Epithelial cell of prostate (primary cell): Measurements from ENCODE around the gene PTGIS.

Experiments
- DNase-seq: peaks from one replicate; pipeline ENCODE4 v3.0.0-alpha.2; 2011; ENCODE audit warnings: low read depth, low spot score
- H3K27ac ChIP-seq: fragments of 450-650 bp; 2 replicates; pipeline ENCODE4 v1.5.1; 2017; ENCODE audit warnings: mild to moderate bottlenecking

PTGIS gene

DNA sequence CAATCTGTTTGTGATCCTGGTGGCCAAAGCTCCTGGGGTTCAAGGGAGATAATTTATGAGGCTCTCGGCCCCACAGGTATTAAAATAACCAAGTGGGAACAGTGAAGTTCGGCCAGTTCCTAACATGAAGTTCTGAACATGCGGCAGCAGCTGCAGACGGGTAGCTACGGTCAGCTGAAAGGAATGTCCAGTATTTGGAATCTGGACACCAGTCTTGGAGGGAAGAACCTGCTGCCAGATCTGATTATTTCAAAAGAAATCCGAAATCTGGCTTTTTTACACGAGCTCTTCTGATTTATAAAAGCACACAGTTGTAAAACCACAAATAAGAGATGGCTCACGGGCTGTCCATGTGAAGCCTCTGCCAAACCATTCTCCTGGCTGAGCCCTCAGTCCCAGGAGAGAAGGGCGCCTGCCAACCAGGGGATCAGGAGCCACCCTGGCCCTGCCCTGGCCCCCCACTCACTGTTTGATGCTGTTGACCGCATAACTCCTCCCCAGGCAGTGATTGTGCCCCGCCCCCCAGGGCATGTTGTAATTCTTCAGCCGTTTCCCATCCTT is 57.3 kb downstream of the PTGIS start:
- no peak for DNase-seq
- no peak overlapping the region for H3K27ac ChIP-seq

DNA sequence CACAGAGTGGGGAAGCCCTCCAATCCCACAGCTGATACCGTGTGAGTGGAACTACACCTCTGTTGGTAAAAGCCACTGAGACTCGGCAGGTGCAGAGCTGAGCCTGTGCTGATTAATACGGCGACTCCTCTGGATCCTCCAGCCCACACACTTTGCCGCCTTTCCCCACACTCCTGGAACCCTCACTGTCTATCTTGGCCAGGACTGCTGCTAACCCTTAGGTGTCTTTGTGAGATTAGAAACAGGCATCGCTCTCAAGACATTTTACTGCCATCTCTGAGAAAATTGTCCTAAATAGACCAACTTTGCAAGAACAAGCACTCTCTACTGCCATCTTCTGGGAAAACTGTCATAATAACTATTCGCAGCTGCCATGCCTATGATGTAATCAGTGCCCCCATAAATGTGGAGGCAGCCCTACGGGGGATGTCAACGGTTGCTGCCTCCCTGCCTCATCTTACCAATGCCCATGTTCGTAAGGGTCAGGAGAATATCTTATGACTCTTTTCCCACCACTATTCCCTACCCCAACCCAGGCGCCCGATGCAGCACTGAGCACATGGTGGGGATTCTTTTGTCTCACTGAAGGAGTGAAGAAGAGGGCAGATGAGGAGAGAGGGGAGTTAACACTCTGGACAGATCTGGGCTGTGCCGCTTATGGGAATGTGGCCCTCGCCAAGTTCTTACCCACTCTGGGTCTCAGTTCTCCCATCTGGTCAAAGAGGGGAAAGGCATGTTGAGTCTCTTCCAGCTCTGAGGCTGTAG is 59.3 kb downstream of the PTGIS start:
- H3K27ac ChIP-seq, result no peak overlapping the region
- no peak for DNase-seq

DNA sequence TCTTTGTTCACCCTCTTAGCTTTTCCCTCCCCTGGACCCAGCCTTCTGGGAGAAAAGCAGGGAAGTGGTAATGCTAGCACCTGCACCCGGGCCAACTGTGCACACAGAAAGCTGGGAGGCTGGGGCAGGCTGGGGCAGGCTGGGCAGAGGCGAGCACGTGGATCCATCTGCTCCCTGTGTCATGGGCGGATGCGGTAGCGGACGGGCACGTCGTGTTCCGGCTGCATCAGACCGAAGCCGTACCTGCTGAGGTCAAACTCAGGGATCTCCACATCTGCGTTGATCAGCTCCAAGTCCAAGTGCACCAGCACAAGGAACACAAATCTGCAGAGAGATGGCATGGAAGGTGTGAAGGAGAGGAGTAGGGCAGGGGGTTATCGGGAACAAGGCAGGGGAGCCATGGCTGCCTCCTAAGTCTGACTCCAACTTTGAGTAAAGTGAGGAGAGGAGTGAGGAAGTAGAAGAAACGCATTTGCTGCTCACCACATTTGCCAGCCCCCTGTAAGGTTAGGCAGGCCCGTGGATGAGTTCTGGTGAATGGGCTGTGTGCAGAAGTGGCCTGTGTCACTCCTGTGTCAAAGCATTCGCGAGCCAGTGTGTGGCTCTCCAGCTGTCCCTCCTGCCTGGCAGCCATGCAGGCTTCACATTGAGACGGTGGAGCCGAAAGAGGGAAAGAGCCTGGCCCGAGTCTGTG is 60.0 kb downstream of the PTGIS start:
- peak; percentile 8 for DNase-seq

DNA sequence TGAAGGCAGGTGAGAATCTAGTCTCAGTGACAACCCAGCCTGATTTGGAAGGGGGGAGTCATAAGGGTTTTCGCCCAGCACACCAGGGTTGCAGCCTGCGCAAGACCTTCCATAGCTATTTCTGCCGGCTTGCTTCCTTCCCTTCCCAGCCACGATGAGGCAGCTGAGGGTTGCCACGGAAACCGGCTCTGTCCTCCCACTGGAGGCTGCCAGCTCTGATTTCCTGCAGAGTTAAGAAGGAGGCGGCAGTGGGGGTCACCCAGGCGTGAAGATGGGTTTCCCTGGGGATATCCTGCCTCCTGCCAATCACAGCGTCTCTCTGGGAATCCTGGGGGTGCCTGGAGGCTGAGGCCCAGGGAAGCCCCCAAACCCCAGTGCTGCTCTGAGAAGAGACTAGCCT is 62.4 kb downstream of the PTGIS start:
- DNase-seq, result no peak
- no peak overlapping the region for H3K27ac ChIP-seq

More for the DNA sequence above, 60.0 kb downstream of the PTGIS start:
- no peak overlapping the region for H3K27ac ChIP-seq

DNA sequence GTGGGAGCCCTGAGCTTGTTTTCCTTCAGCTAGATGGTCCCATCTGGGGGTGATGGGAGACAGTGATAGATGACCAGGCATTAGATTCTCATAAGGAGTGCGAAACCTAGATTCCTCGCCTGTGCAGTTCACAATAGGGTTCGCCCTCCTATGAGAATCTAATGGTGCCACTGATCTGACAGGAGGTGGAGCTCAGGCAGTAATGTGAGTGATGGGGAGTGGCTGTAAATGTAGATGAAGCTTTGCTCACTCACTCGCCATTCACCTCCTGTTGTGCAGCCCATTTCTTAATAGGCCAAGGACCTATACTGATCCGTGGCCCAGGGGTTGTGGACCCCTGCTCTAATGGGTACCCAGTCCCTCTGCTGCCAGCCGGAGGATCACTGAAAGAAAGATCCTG is 64.8 kb downstream of the PTGIS start:
- no peak for DNase-seq

DNA sequence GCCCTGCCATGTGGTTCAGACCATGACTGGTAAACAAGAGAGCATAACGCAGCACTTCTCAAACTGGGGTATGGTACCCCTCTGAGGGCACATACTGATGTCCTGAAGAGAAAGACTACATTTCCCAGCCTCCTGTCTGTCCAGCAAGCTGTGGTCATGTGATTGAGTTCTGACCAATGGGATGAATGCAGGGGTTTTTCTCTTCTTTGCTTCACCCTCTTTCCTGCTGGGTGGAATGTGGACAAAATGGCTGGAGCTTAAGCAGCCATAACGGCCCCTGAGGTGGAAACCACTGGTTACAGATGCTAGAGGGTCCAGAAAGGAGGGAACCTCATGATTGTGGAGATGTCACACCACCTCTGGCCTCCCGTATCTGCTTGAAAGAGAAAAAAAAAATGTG is 66.0 kb downstream of the PTGIS start:
- DNase-seq, result no peak
- no peak overlapping the region for H3K27ac ChIP-seq

More for the DNA sequence above, 64.8 kb downstream of the PTGIS start:
- no peak overlapping the region for H3K27ac ChIP-seq

DNA sequence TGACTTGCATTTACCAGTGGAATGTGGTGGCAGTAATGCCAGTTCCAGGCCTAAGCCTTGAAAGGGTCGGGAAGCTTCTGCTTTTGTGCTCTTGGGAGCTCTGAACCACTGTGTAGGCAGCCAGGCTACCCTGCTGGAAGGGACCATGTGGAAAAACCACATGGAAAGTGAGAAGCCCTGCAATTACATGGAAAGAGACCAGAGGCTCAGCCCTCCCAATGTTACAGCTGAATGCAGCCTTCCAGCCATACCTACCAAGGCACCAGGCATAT is 70.6 kb downstream of the PTGIS start:
- no peak overlapping the region for H3K27ac ChIP-seq

DNA sequence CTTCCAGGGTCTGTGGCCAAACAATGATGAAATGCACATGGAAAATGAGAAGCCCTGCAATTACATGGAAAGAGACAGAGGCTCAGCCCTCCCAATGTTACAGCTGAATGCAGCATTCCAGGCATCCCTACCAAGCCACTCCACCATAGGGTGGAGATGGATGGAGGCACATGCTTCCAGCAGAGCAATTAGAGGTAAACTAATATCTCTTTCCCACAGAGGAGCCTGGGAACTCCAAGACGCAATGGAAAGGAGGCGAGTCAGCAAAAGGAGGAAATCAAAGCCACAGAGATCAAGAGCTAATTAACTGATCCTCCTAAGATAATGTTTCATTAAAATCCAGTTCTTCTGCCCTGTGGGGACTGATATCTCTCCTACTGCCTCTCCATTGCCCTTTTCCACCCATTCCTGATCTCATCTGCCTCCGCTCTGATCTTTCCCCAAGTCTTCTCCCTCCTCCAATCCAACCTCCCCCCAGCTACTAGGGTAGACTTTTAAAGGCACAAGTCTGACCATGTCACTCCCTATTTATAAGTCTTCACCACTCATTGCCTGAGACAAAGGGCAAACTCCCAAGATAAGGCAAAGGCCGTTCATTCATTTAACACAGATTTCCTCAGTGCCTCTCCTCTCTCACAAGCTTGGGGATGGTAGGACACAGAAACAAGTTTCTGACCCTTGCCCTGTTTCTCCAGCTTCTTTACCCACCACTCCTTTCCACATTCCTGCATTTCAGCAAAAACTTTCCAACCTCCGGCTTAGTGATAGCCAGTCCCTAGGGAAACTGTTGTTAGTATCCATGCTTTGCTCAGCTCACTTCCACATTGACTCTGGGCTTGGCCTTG is 71.2 kb downstream of the PTGIS start:
- DNase-seq, result no peak
- H3K27ac ChIP-seq, result no peak overlapping the region

More for the DNA sequence above, 70.6 kb downstream of the PTGIS start:
- no peak for DNase-seq

DNA sequence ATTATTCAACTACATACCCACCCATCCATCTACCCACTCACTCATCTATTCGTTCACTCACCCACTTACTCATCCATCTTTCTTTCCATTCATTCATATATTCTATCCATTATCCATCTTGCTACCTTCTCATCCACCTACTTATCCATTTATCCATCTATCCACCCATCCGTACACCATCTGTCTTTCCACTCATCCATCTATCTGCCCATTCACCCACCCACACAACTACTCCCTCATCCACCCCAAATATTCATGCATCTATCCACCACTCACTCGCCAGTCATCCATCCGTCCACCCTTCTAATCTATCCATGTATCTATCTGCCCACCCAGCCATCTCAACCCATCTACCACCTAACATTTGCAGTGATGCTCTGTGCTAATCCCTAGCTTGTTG is 71.9 kb downstream of the PTGIS start:
- H3K27ac ChIP-seq, result no peak overlapping the region
- no peak for DNase-seq

DNA sequence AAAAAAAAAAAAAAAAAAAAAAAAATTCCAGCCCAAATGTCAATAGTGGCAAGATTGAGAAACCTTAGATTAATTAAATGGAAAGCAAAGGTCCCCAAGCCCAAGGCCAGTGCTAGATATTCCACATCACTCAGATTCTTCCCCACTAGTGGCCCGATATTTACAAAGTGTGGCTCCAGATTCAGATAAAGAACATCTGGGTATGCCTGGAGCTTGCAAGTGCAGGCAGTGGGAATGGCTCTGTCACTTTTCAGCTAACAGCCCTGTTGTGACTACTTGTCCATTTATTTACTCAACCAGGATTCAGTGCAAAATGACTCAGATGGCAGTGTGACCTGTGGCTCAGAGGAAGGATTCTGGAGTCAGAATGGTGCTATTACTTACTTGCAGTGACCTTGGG is 77.2 kb downstream of the PTGIS start:
- no peak for DNase-seq
- H3K27ac ChIP-seq, result no peak overlapping the region

DNA sequence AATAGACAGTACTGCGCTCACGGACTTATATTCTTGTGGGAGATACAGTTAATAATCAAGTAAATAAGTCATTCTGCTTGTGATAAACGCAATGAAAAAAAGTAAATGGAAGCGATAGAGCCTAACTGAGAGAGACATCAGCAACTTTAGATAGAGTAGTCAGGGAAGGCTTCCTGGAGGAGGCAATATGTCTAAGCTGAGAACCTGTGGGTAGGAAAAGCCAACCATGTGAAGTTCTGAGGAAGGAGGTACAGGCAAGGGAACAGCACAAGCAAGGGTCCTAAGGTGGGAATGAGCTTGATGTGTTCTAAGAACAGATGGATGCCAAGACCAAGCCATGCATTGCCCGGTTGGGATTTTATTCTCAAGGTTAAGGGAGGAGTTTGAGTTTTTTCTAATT is 78.2 kb downstream of the PTGIS start:
- DNase-seq, result no peak
- H3K27ac ChIP-seq, result no peak overlapping the region

DNA sequence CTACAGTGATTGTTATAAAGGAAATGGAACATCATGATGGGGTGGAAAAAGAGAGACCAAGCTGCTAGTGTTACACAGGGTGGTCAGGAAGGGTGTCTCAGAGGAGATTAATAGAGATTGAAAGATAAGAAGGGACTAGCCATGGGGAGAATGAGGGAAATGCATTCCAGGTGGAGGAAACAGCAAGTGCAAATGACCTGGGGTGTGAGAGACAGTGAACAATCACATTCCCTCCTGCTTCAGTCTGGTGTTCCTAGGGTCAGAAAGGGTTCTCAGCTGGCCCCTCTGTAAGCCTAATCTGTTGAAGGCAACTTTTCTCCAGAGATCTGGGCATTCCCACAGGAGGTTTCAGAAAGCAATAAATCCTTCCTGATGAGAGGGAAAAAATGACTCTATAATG is 81.9 kb downstream of the PTGIS start:
- DNase-seq, result no peak

DNA sequence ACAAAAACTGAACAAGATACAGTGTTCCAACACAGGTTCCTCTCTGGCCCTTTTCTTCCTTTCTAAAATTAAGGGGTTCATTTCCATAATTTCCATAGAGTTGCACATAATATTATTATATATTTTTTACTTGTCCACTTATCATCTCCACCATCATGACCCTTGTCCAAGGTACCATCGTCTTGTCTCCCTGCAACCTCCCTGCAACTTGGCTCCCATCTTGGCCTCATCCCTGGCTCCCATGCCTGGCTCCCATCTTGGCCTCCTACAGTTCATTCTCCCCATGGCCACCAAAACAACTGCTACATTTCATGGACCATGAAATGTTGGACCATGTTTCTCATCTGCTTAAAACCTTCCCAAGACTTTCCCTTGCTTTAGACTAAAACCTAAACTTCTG is 82.4 kb downstream of the PTGIS start:
- no peak for DNase-seq
- no peak overlapping the region for H3K27ac ChIP-seq

More for the DNA sequence above, 81.9 kb downstream of the PTGIS start:
- no peak overlapping the region for H3K27ac ChIP-seq

DNA sequence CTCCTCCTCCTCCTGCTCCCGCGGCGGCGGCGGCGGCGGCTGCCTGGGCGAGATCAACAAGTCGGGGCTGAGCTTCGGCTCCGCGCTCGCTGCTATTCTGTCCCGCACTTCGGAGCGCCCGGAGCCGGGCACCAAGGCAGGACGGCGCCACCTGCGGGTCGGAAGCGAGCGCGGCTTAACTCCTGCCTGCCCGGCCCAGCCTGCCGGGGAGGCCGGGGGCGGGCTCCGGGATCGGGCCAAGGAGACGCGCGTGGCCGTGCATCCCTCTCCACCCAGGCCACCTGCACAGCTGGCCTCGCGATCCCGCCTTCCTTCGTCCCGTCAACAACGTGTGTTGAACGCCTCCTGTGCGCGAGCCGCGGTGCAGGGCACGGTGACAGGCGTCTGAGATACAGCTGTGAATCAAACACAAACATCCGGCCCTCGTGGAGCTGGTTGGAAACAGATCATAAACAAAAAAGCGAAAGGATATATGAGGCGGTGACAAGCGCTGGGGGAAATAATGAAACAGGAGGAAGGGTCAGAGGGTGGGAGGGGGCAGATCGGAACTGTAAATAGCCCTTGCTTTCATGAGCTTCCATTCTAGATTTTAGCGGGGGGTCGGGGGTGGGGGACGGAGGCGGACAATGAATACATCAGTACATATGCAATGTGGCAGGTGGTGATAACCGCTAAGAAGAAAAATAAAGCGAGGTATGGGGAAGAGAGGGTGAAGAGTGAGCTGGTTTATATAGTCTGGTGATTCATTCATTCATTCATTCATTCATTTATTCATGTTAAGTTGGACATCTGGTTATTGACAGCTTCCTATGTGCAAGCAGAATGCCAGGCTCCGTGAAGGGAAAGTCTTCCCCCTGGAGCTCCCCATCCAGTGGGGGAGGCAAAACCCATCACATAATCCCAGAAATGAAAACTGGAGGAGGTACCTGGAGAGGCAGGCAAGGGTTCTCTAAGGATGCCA is 83.5 kb downstream of the PTGIS start:
- DNase-seq, result no peak
- H3K27ac ChIP-seq, result no peak overlapping the region

DNA sequence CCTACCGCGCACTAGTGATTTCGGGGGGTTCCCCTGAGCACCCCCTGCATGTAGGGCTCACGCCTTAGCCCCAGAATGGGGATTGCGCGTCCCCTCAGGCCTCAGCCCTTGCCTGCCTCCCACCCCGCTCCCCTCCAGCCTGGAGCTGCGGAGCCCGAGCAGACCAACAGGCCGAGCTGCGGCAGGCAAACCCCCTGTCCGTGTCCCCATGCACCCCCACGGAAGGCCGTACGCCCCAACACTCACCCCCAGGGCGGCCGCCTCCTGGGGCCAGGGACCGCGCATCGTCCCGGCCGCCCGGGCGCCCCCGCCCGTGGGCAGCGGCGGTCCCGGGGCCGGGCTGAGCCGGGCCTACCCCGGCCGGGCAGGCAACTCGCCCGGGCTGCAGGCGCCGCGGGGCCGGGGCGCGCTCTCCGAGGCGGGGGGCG is 84.2 kb downstream of the PTGIS start:
- no peak for DNase-seq
- H3K27ac ChIP-seq, result no peak overlapping the region

DNA sequence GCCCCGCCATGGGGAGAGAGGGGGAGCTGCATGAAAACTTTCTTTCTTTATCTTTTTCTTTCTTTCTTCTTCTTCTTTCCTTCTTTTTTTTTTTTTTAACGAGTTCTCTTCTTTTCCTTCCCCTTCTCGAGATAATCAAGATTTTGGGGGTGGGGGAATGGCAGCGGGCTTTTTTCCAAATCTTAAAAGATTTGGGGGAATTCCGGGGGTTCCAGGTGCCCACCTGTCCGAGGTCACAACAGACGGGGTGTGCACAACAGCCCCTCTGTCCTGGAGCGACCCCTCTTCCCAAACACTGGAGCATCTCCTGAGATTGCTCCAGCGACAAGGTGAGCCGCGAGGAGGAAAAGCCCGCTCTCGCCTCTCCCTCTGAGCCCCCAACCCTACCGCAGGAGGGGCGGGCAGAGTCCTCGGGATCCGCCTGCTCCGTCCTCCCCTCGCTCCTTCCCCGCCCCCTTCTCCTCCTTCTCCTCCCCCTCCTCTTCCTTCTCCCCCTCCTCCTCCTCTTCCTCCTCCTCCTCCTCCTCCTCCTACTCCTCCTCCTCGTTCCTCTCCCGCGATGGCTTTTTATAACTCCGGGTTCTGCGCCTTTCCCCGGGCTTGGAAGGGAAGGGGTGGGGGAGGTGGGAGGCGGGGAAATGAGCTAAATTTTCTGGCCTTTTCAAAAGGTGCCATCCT is 84.8 kb downstream of the PTGIS start:
- DNase-seq, result no peak

DNA sequence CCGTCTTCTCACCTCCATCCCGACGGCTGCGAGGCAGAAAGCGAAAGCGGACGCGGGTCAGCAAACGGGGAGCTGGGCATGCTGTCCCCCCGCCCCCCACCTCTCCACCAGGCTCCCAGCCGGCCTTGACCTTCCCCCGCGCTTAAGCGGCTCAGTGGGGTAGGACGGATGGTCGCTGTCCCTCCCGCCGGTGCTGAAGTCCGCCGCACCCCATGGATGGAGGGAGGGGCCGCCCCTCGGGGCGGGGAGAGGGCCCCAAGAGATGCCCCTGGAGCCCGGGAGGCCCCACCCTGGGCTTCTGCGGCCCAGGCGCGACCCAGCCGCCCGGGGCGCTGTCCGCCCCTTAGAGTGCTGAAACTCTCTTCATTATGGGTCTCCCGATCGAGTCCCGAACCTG is 85.3 kb downstream of the PTGIS start, which contains the start of gene KCNB1:
TSS of gene KCNB1 (minus strand) at position 48 of the 397 bp plus-strand sequence. CDS start 188 bp downstream, outside the sequence.
- DNase-seq, result no peak
- no peak within 1 kb of the TSS for H3K27ac ChIP-seq

More for the DNA sequence above, 84.8 kb downstream of the PTGIS start:
- H3K27ac ChIP-seq, result no peak overlapping the region

DNA sequence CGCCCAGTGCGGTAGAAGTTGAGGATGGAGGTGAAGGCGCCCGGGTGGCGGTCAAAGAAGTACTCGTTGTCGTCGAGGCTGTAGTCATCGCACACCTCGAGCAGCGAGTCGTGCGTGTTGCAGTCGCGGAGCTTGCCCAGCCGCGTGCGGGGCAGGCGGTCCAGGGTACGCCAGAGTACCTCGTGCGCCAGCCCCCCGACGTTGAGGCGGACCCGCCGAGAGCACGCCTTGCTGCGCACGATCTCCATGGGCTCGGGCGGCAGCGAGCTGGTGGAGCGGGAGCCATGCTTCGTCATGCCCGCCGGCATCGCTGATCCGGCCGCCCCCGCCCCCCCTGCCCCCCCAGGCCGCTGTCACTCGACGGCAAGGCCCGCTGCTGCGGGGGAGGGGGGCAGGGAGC is 85.8 kb downstream of the PTGIS start:
- no peak overlapping the region for H3K27ac ChIP-seq
- DNase-seq, result no peak

DNA sequence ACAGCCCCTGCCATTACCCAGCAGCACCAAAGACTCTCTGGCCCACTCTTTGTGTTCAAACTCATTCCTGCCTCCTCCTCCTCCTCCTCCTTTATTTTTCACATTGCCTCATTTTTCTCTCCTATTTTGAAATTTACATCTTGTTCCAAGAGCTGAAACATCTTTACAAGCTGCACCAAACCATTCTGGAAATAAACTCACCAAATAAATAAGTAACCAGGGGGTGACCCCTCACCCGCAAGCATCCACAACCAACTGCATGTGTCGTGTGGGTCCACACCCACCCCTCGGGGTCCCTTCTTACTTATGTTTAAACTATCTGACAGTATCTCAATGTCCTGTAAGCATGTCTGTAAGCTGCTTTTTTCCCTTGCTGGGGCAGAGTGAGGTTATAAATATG is 86.8 kb downstream of the PTGIS start:
- DNase-seq, result no peak
- H3K27ac ChIP-seq, result no peak overlapping the region
